ENCODE measurements around the gene KIAA2012.

Gene KIAA2012

GRCh38 chr2:202033317-202034248, 39.5 kb upstream of the KIAA2012 start, which contains the start of gene FZD7:
Gene FZD7 (plus strand): TSS chr2:202033855. CDS start chr2:202034648, 793 bp downstream.
- no peaks in the 10 kb centered on the region for H3K9me3 ChIP-seq (ENCODE audit: control insufficient read depth, low read length)
- DNase-seq: peak; percentile 94
- peak within 1 kb of the TSS; percentile 92 to 98 for H3K18ac ChIP-seq (ENCODE audit: low read depth in 1 of 2, low read length in 2 of 2)
- H3K4me1 ChIP-seq (ENCODE audit: control insufficient read depth, insufficient read depth, low read depth, low read length): peaks cover 25% of the 10 kb centered on the region
- H4K8ac ChIP-seq (ENCODE audit: low read length): peak within 1 kb of the TSS; percentile 96
- H2BK5ac ChIP-seq (ENCODE audit: low read depth, low read length, poor library complexity, severe bottlenecking): peak within 1 kb of the TSS; percentile 97
- H3K23ac ChIP-seq (ENCODE audit: low read length in 2 of 2): peak within 1 kb of the TSS in 1 of 2 experiments; percentile 92
- H4K91ac ChIP-seq (ENCODE audit: low read length): peak within 1 kb of the TSS; percentile 95
- peak within 1 kb of the TSS; percentile 99 for H3K4me2 ChIP-seq (ENCODE audit: low read length, poor library complexity, severe bottlenecking)
- H2AFZ ChIP-seq (ENCODE audit: low read depth, low read length): peak within 1 kb of the TSS; percentile 84
- H3K14ac ChIP-seq (ENCODE audit: low read length in 2 of 2): peak within 1 kb of the TSS; percentile 45 to 96
- WGBS: under 1% methylated on average over 35 of the region's 109 CpGs
- peaks cover 0 to 31% of the 10 kb centered on the region in 2 experiments for H3K27me3 ChIP-seq (ENCODE audit: control insufficient read depth in 1 of 2, insufficient read depth in 1 of 2, low read length in 2 of 2)
- peak within 1 kb of the TSS; percentile 88 for H2BK15ac ChIP-seq (ENCODE audit: low read depth, poor library complexity, severe bottlenecking)
- H2AK5ac ChIP-seq (ENCODE audit: low read length, severe bottlenecking): no peak within 1 kb of the TSS
- peak within 1 kb of the TSS; percentile 87 to 92 for H3K4ac ChIP-seq (ENCODE audit: low read depth in 1 of 2, low read length in 2 of 2)
- peaks cover 6% of the 10 kb centered on the region for H3K79me1 ChIP-seq (replicated peaks; ENCODE audit: low read length, poor library complexity, severe bottlenecking)
- H3K9ac ChIP-seq (ENCODE audit: low read length): peak within 1 kb of the TSS; percentile 90
- peaks cover 0 to 6% of the 10 kb centered on the region in 2 experiments for H3K36me3 ChIP-seq (ENCODE audit: control insufficient read depth in 1 of 2, insufficient read depth in 2 of 2, low read depth in 1 of 2, low read length in 2 of 2)
- H2BK12ac ChIP-seq (ENCODE audit: low read length in 2 of 2): peak within 1 kb of the TSS in 1 of 2 experiments; percentile 82
- H3K4me3 ChIP-seq (ENCODE audit: insufficient read depth in 1 of 2, low read depth in 1 of 2, low read length in 2 of 2): peak within 1 kb of the TSS; percentile 76 to 88
- H3K27ac ChIP-seq (ENCODE audit: low read length, poor library complexity, severe bottlenecking): peak within 1 kb of the TSS; percentile 100
- H2BK120ac ChIP-seq (ENCODE audit: low read depth, low read length): peak within 1 kb of the TSS; percentile 96

- Histone ChIP-seq H3K79me1 (replicated peaks; ENCODE audit: low read length, poor library complexity, severe bottlenecking) (peaks cover 6% of the 10 kb centered on the region), H3K9me3 (ENCODE audit: control insufficient read depth, low read length) (no peaks in the 10 kb centered on the region), H3K4me2 (ENCODE audit: low read length, poor library complexity, severe bottlenecking) (peak overlapping the region; percentile 96), H3K4me3 (ENCODE audit: insufficient read depth in 1 of 2, low read depth in 1 of 2, low read length in 2 of 2) (peak overlapping the region; percentile 73 to 88), H2BK5ac (ENCODE audit: low read depth, low read length, poor library complexity, severe bottlenecking) (no peak overlapping the region), H4K91ac (ENCODE audit: low read length) (peak overlapping the region; percentile 77), H3K4ac (ENCODE audit: low read depth in 1 of 2, low read length in 2 of 2) (peak overlapping the region in 1 of 2 experiments; percentile 76), H3K27ac (ENCODE audit: low read length, poor library complexity, severe bottlenecking) (no peak overlapping the region), H3K14ac (ENCODE audit: low read length in 2 of 2) (peak overlapping the region in 1 of 2 experiments; percentile 96), H2BK15ac (ENCODE audit: low read depth, poor library complexity, severe bottlenecking) (peak overlapping the region; percentile 87), H2AFZ (ENCODE audit: low read depth, low read length) (no peak overlapping the region), H3K27me3 (ENCODE audit: control insufficient read depth in 1 of 2, insufficient read depth in 1 of 2, low read length in 2 of 2) (peaks cover 0 to 28% of the 10 kb centered on the region in 2 experiments), H3K36me3 (ENCODE audit: control insufficient read depth in 1 of 2, insufficient read depth in 2 of 2, low read depth in 1 of 2, low read length in 2 of 2) (peaks cover 0 to 6% of the 10 kb centered on the region in 2 experiments), H3K9ac (ENCODE audit: low read length) (peak overlapping the region; percentile 77), H3K18ac (ENCODE audit: low read depth in 1 of 2, low read length in 2 of 2) (peak overlapping the region; percentile 79 to 90), H3K23ac (ENCODE audit: low read length in 2 of 2) (peak overlapping the region in 1 of 2 experiments; percentile 92), H3K4me1 (ENCODE audit: control insufficient read depth, insufficient read depth, low read depth, low read length) (peaks cover 29% of the 10 kb centered on the region), H2AK5ac (ENCODE audit: low read length, severe bottlenecking) (no peak overlapping the region), H4K8ac (ENCODE audit: low read length) (peak overlapping the region; percentile 73), H2BK120ac (ENCODE audit: low read depth, low read length) (peak overlapping the region; percentile 96), H2BK12ac (ENCODE audit: low read length in 2 of 2) (peak overlapping the region in 1 of 2 experiments; percentile 82)
- peak; percentile 69 for DNase-seq
- under 1% methylated on average over 76 of the region's 105 CpGs for WGBS
Measured at GRCh38 chr2:202034249-202035088, 38.6 kb upstream of the KIAA2012 start.

- Histone ChIP-seq H4K91ac (ENCODE audit: low read length) (peak overlapping the region; percentile 76), H3K27me3 (ENCODE audit: control insufficient read depth in 1 of 2, insufficient read depth in 1 of 2, low read length in 2 of 2) (peaks cover 0 to 27% of the 10 kb centered on the region in 2 experiments), H3K79me1 (replicated peaks; ENCODE audit: low read length, poor library complexity, severe bottlenecking) (peaks cover 8% of the 10 kb centered on the region), H3K18ac (ENCODE audit: low read depth in 1 of 2, low read length in 2 of 2) (peak overlapping the region; percentile 79 to 90), H2AK5ac (ENCODE audit: low read length, severe bottlenecking) (no peak overlapping the region), H2BK120ac (ENCODE audit: low read depth, low read length) (no peak overlapping the region), H3K9me3 (ENCODE audit: control insufficient read depth, low read length) (no peaks in the 10 kb centered on the region), H3K23ac (ENCODE audit: low read length in 2 of 2) (peak overlapping the region in 1 of 2 experiments; percentile 92), H3K4me3 (ENCODE audit: insufficient read depth in 1 of 2, low read depth in 1 of 2, low read length in 2 of 2) (peak overlapping the region; percentile 73 to 88), H3K14ac (ENCODE audit: low read length in 2 of 2) (peak overlapping the region in 1 of 2 experiments; percentile 96), H3K9ac (ENCODE audit: low read length) (peak overlapping the region; percentile 77), H3K4me2 (ENCODE audit: low read length, poor library complexity, severe bottlenecking) (peak overlapping the region; percentile 96), H3K27ac (ENCODE audit: low read length, poor library complexity, severe bottlenecking) (no peak overlapping the region), H4K8ac (ENCODE audit: low read length) (peak overlapping the region; percentile 73), H3K4ac (ENCODE audit: low read depth in 1 of 2, low read length in 2 of 2) (peak overlapping the region; percentile 22 to 48), H3K36me3 (ENCODE audit: control insufficient read depth in 1 of 2, insufficient read depth in 2 of 2, low read depth in 1 of 2, low read length in 2 of 2) (peaks cover 0 to 6% of the 10 kb centered on the region in 2 experiments), H2BK15ac (ENCODE audit: low read depth, poor library complexity, severe bottlenecking) (peak overlapping the region; percentile 62), H3K4me1 (ENCODE audit: control insufficient read depth, insufficient read depth, low read depth, low read length) (peaks cover 30% of the 10 kb centered on the region), H2BK12ac (ENCODE audit: low read length in 2 of 2) (peak overlapping the region in 1 of 2 experiments; percentile 82), H2AFZ (ENCODE audit: low read depth, low read length) (no peak overlapping the region), H2BK5ac (ENCODE audit: low read depth, low read length, poor library complexity, severe bottlenecking) (no peak overlapping the region)
- 11% methylated on average over 73 of the region's 78 CpGs for WGBS
- peak; percentile 85 for DNase-seq
Measured at GRCh38 chr2:202035089-202035940, 37.7 kb upstream of the KIAA2012 start.

Measured in mesenchymal stem cell (in vitro differentiated cells and primary cell).